Central memory CD8-positive, alpha-beta T cell (primary cell): ENCODE measurements around the gene SLC5A11.
A peak's percentile ranks its signal among the peaks of the same experiment; 100 is the strongest.

Experiments used
- ATAC-seq: fragments of 150-1000 bp; cut with Tn5 transposase; replicated peaks from 2 replicates; pipeline ENCODE4 v1.10.0; 2022; ENCODE audit warnings: mild to moderate bottlenecking, moderate FRiP score, moderate number of reproducible peaks; ENCODE audit not compliant: poor library complexity, severe bottlenecking; ENCODE audit errors: extremely low read depth
- DNase-seq, 2 donors: peaks; one replicate each; pipeline ENCODE4 v3.0.0; 2021; ENCODE audit warnings: low spot score in 2 of 2
- H3K27ac Mint-ChIP-seq: one replicate; pipeline ENCODE4 v1.8.0; 2022; ENCODE audit warnings: low read depth, mild to moderate bottlenecking, moderate library complexity, mixed read lengths
- H3K27me3 Mint-ChIP-seq: one replicate; pipeline ENCODE4 v1.8.0; 2022; ENCODE audit warnings: mixed read lengths
- H3K36me3 Mint-ChIP-seq: one replicate; pipeline ENCODE4 v1.8.0; 2022; ENCODE audit warnings: mild to moderate bottlenecking, moderate library complexity, mixed read lengths; ENCODE audit not compliant: insufficient read depth
- H3K4me1 Mint-ChIP-seq: one replicate; pipeline ENCODE4 v1.8.0; 2022; ENCODE audit warnings: mixed read lengths
- H3K4me3 Mint-ChIP-seq: one replicate; pipeline ENCODE4 v1.8.0; 2022; ENCODE audit warnings: mild to moderate bottlenecking, moderate library complexity, mixed read lengths
- H3K9me3 Mint-ChIP-seq: one replicate; pipeline ENCODE4 v1.8.0; 2022; ENCODE audit warnings: mixed read lengths

The SLC5A11 gene

GRCh38 chr16:24918641-24919040 lies 72.9 kb downstream of the SLC5A11 start:
- no peak overlapping the region for H3K27ac Mint-ChIP-seq
- DNase-seq (no peak), ATAC-seq (no peak)
- H3K27me3 Mint-ChIP-seq, result no peaks in the 10 kb centered on the region
- H3K4me3 Mint-ChIP-seq, result no peak overlapping the region
- no peaks in the 10 kb centered on the region for H3K9me3 Mint-ChIP-seq
- peaks cover 20% of the 10 kb centered on the region for H3K4me1 Mint-ChIP-seq
- peaks cover 22% of the 10 kb centered on the region for H3K36me3 Mint-ChIP-seq

- H3K27ac Mint-ChIP-seq, result no peak overlapping the region
- no peaks in the 10 kb centered on the region for H3K27me3 Mint-ChIP-seq
- no peak for DNase-seq
- peaks cover 24% of the 10 kb centered on the region for H3K36me3 Mint-ChIP-seq
- H3K4me1 Mint-ChIP-seq, result peaks cover 20% of the 10 kb centered on the region
- ATAC-seq, result no peak
- H3K4me3 Mint-ChIP-seq, result no peak overlapping the region
- H3K9me3 Mint-ChIP-seq, result no peaks in the 10 kb centered on the region
These were observed 73.8 kb downstream of the SLC5A11 start for GRCh38 chr16:24919536-24919935.

GRCh38 chr16:24920568-24920967 lies 74.8 kb downstream of the SLC5A11 start:
- ATAC-seq, result no peak
- no peak for DNase-seq
- Mint-ChIP-seq H3K9me3 (no peaks in the 10 kb centered on the region), H3K27me3 (no peaks in the 10 kb centered on the region), H3K4me1 (peaks cover 20% of the 10 kb centered on the region), H3K27ac (peak overlapping the region; percentile 49), H3K4me3 (peak overlapping the region; percentile 28), H3K36me3 (peaks cover 27% of the 10 kb centered on the region)

- H3K4me1 Mint-ChIP-seq, result peaks cover 20% of the 10 kb centered on the region
- peak overlapping the region; percentile 28 for H3K4me3 Mint-ChIP-seq
- H3K9me3 Mint-ChIP-seq, result no peaks in the 10 kb centered on the region
- H3K27me3 Mint-ChIP-seq, result no peaks in the 10 kb centered on the region
- ATAC-seq, result peak; percentile 93
- no peak for DNase-seq
- H3K36me3 Mint-ChIP-seq, result peaks cover 24% of the 10 kb centered on the region
- peak overlapping the region; percentile 49 for H3K27ac Mint-ChIP-seq
These were observed 75.5 kb downstream of the SLC5A11 start for GRCh38 chr16:24921229-24921628.

- no peak overlapping the region for H3K27ac Mint-ChIP-seq
- H3K4me1 Mint-ChIP-seq, result peaks cover 20% of the 10 kb centered on the region
- no peak overlapping the region for H3K4me3 Mint-ChIP-seq
- ATAC-seq (no peak), DNase-seq (no peak)
- peaks cover 27% of the 10 kb centered on the region for H3K36me3 Mint-ChIP-seq
- no peaks in the 10 kb centered on the region for H3K9me3 Mint-ChIP-seq
- no peaks in the 10 kb centered on the region for H3K27me3 Mint-ChIP-seq
These were observed 79.4 kb downstream of the SLC5A11 start for GRCh38 chr16:24925163-24925562.

GRCh38 chr16:24929409-24929808 lies 83.6 kb downstream of the SLC5A11 start:
- DNase-seq (no peak), ATAC-seq (no peak)
- no peaks in the 10 kb centered on the region for H3K4me1 Mint-ChIP-seq
- H3K27ac Mint-ChIP-seq, result no peak overlapping the region
- H3K4me3 Mint-ChIP-seq, result no peak overlapping the region
- H3K36me3 Mint-ChIP-seq, result peaks cover 44% of the 10 kb centered on the region
- no peaks in the 10 kb centered on the region for H3K27me3 Mint-ChIP-seq
- no peaks in the 10 kb centered on the region for H3K9me3 Mint-ChIP-seq

- Mint-ChIP-seq H3K36me3 (peaks cover 49% of the 10 kb centered on the region), H3K4me1 (no peaks in the 10 kb centered on the region), H3K27me3 (no peaks in the 10 kb centered on the region), H3K9me3 (no peaks in the 10 kb centered on the region), H3K4me3 (no peak overlapping the region), H3K27ac (no peak overlapping the region)
- ATAC-seq (no peak), DNase-seq (no peak)
These were observed 84.7 kb downstream of the SLC5A11 start for GRCh38 chr16:24930440-24930839.

- Mint-ChIP-seq H3K27me3 (no peaks in the 10 kb centered on the region), H3K36me3 (peaks cover 50% of the 10 kb centered on the region), H3K9me3 (no peaks in the 10 kb centered on the region), H3K4me3 (no peak overlapping the region), H3K4me1 (no peaks in the 10 kb centered on the region), H3K27ac (no peak overlapping the region)
- DNase-seq (no peak), ATAC-seq (no peak)
These were observed 85.3 kb downstream of the SLC5A11 start for GRCh38 chr16:24931091-24931490.

GRCh38 chr16:24935336-24935735 lies 89.6 kb downstream of the SLC5A11 start:
- Mint-ChIP-seq H3K4me1 (no peaks in the 10 kb centered on the region), H3K4me3 (no peak overlapping the region), H3K36me3 (peaks cover 53% of the 10 kb centered on the region), H3K27me3 (no peaks in the 10 kb centered on the region), H3K9me3 (no peaks in the 10 kb centered on the region), H3K27ac (no peak overlapping the region)
- no peak for ATAC-seq
- DNase-seq, result no peak

GRCh38 chr16:24936151-24936550 lies 90.4 kb downstream of the SLC5A11 start:
- Mint-ChIP-seq H3K9me3 (no peaks in the 10 kb centered on the region), H3K27me3 (no peaks in the 10 kb centered on the region), H3K4me1 (no peaks in the 10 kb centered on the region), H3K4me3 (no peak overlapping the region), H3K36me3 (peaks cover 49% of the 10 kb centered on the region), H3K27ac (no peak overlapping the region)
- no peak for ATAC-seq
- DNase-seq, result no peak

GRCh38 chr16:24939224-24939623 lies 93.5 kb downstream of the SLC5A11 start:
- H3K27ac Mint-ChIP-seq, result no peak overlapping the region
- DNase-seq, result no peak
- no peak for ATAC-seq
- H3K36me3 Mint-ChIP-seq, result peaks cover 51% of the 10 kb centered on the region
- H3K9me3 Mint-ChIP-seq, result no peaks in the 10 kb centered on the region
- H3K4me3 Mint-ChIP-seq, result no peak overlapping the region
- H3K27me3 Mint-ChIP-seq, result no peaks in the 10 kb centered on the region
- H3K4me1 Mint-ChIP-seq, result no peaks in the 10 kb centered on the region

- H3K36me3 Mint-ChIP-seq, result peaks cover 48% of the 10 kb centered on the region
These were observed 94.0 kb downstream of the SLC5A11 start for GRCh38 chr16:24939738-24940137.

GRCh38 chr16:24943471-24943870 lies 97.7 kb downstream of the SLC5A11 start:
- Mint-ChIP-seq H3K27ac (peak overlapping the region; percentile 4), H3K36me3 (peaks cover 34% of the 10 kb centered on the region)
- ATAC-seq, result no peak

More at GRCh38 chr16:24939738-24940137, 94.0 kb downstream of the SLC5A11 start:
- H3K9me3 Mint-ChIP-seq, result no peaks in the 10 kb centered on the region
- ATAC-seq, result no peak
- no peaks in the 10 kb centered on the region for H3K27me3 Mint-ChIP-seq
- no peak overlapping the region for H3K4me3 Mint-ChIP-seq
- H3K4me1 Mint-ChIP-seq, result no peaks in the 10 kb centered on the region
- no peak overlapping the region for H3K27ac Mint-ChIP-seq
- DNase-seq, result no peak

GRCh38 chr16:24944206-24944605 lies 98.4 kb downstream of the SLC5A11 start:
- Mint-ChIP-seq H3K36me3 (peaks cover 34% of the 10 kb centered on the region), H3K9me3 (no peaks in the 10 kb centered on the region), H3K4me1 (no peaks in the 10 kb centered on the region), H3K27me3 (no peaks in the 10 kb centered on the region), H3K27ac (no peak overlapping the region), H3K4me3 (no peak overlapping the region)
- DNase-seq (no peak), ATAC-seq (no peak)

More at GRCh38 chr16:24943471-24943870, 97.7 kb downstream of the SLC5A11 start:
- no peaks in the 10 kb centered on the region for H3K27me3 Mint-ChIP-seq
- H3K4me1 Mint-ChIP-seq, result no peaks in the 10 kb centered on the region
- DNase-seq, result no peak
- H3K9me3 Mint-ChIP-seq, result no peaks in the 10 kb centered on the region
- H3K4me3 Mint-ChIP-seq, result no peak overlapping the region
